GM19240 (cell line): Measurements from ENCODE around the gene STK25.
"Not testable (repeated sequence)": the region's sequence is repeated elsewhere in the genome, so short reads cannot be mapped to it uniquely, and the experiment has no call there.

Experiments
- DNase-seq: peaks from one replicate; pipeline ENCODE4 v3.0.0; 2011; ENCODE audit warnings: low spot score; ENCODE audit not compliant: insufficient read length

STK25 gene

GRCh38 chr2:241540401-241540770, 32.0 kb upstream of the STK25 start:
- no peak for DNase-seq

- no peak for DNase-seq
These were observed 31.4 kb upstream of the STK25 start for GRCh38 chr2:241539616-241540374.

DNA sequence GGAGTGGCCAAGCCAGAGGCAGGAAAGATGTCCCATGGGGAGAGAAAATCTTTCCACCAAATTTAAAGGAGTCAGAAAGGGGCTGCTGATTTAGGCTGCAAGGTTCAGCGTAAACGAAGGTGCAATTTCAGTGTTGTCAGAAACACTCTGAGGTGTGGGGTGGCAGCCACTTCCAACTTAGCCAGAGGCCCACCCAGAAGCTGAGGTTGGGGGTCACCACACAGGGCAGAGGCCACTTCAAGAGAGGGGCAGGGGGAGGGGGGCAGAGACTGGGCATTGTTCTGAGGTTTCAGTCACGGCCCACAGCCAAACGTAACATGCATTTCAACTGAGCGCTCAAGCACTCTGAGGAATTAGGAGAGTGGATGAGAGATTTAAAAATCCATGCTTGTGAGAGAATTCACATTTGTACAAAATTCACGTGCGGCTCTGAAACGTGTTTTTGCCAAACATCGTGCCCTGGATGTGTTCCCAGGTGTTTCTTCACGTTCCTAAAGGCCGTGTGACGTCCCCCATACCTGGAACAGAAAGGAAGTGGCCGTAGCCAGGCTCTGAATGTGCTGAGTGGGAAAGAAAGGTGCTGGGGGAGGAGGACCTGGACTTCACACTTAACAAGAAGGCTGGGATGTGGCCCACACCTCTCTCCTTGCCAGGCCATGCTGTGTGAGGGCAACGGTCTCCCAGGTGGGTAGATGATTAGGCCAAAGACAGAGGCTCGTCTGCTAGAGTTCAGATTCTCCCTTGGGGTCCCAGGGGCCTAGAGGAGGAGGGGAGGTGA, 30.6 kb upstream of the STK25 start:
- peak; percentile 2 for DNase-seq

DNA sequence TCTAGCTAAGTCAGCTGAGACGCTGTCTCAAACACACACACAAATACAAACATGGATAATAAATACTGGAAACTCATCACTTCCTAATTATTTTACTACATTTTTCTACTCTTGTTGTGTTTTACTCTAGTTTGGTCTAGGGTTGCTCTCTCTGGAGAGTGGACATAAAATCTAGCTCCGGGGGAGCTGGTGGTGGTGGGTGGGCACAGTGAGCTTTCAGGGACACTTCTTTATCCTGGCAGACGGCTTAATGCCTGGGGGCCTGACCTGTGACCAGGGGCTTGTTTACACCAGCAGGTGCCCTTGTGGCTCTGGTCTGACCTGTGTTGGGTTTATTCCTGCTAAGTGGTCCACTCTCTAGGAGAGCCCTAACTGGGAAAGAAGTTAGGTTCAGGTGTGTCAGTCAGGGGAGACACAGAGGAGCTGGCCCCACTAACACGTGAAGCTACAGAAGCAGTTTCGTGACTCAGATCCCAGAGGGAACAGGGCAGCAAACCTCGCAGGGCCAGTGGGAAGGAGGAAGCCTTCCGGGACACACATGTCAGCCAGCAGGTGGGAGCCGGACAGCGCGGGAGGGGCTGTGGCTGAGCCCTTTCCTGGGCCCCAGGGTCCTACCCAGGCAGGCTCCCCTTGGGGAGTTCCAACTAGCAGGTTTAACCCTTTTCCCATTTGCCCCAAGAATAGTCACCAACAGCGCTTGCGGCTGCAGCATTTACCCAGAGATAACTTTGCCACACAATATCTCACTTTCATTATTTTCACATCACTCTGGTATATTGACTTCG, 27.7 kb upstream of the STK25 start:
- DNase-seq = no peak

GRCh38 chr2:241534701-241535375, 26.5 kb upstream of the STK25 start:
- no peak for DNase-seq

DNA sequence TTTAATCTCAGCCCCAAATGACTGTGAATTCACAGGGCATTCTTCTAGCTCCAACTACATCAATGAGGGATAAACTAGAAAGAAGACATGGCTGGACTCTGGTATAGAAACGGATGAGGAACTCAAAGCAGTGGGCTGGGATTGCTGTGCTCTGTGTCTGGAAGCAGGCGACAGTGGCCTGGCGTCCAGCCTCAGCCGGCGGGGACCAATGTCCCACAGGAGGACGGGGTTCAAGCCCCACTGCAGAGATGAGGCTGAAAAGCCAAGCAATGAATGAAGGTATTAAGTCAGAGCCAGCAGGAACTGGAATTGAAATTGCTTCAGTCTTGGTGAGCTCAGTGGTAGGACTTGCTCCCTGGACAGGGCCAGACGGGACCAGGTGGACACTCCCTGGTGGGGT, 25.9 kb upstream of the STK25 start:
- DNase-seq = no peak

- DNase-seq = no peak
These were observed 24.6 kb upstream of the STK25 start for GRCh38 chr2:241532733-241533601.

DNA sequence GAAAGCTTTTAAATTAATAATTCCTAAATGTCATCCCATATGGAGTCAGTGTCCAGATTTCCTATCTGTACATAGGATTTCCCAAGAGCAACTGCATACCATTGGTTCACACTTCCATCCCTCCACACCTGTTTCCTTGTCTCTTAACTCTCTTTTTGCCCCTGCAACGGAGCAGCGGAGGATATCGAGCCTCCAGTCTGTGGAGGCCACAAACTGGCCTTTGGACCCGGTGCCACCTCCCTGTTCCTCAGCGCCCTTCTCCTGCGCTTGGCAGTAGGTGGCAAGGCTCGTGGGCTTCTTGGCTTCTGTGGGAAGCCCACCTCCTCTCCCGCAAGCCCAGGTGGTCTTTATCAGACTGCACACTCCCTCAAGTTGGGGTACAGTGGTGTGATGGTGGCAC, 23.8 kb upstream of the STK25 start:
- DNase-seq = no peak

DNA sequence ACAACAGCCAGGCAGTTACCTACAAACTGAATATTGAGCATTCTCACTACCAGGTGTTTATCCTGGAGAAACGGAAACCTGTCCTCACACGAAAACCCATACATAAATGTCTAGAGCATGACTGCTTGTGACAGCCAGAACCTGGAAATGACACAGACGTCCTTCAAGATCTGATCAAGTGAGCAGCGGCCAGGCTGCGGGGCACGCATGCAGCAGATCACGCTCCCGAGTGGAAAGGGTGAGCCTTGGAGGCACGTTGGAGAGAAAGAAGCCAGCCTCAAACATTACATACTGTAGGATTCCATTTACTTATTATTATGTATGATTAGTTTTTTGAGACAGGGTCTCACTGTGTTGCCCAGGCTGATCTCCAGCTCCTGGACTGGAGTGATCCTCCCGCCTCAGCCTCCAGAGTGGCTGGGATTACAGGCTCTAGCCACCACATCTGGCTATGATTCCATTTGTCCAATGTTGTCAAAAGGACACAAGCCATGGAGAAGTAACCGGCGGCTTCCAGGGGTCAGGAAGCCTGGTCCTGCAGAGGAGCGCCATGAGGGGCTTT, 22.9 kb upstream of the STK25 start:
- DNase-seq = no peak

DNA sequence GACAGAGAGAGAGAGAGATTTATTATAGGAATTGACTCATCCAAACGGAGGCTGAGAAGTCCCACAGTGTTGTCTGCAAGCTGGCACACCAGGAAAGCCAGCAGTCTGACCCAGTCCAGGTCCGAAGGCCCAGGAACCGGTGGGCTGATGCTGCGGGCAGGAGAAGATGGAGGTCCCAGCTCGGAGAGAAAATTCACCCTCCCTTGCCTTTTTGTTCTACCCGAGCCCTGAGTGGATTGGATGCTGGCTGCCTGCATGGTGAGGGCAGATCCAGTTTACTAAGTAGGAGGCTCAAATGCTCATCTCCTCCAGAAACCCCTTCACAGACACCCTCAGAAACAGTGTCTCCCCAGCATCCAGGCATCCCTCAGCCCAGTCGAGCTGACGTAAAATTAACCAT, 22.2 kb upstream of the STK25 start:
- no peak for DNase-seq

GRCh38 chr2:241525818-241526780, 17.7 kb upstream of the STK25 start:
- not testable (repeated sequence) for DNase-seq

DNA sequence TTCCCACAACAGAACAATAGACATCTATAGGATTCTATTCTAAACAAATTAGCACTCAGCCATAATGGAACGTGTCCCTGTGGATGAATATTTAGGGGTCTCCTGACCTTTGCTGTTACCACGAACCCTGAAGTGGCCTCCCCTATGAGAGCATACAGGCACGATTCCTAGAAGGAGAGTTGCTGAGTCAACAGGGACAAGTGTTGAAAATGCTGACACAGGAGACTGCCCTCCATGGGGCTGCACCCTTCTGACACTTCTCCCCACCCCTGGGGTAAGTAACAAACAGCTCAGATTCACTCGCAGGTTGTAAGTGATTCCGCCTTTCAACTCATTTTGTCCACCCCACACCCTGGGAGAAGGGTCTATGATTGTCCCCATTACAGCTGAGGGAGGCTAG, 14.1 kb upstream of the STK25 start:
- no peak for DNase-seq

- no peak for DNase-seq
These were observed 11.3 kb upstream of the STK25 start for GRCh38 chr2:241519669-241520068.

- no peak for DNase-seq
These were observed 8.9 kb upstream of the STK25 start for GRCh38 chr2:241517297-241517696.

DNA sequence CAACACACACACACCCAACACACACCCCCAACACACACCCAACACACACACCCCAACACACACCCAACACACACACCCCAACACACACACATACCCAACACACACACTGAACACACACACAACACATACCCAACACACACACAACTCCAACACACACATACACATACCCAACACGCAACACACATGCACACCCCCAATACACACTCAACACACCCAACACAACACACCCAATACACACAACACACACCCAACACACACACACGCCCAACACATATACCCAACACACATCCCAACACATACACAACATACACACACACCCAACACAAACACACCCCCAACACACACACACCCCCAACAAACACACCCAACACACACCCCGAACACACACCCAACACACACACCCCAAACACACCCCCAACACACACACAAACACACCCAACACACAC, 8.2 kb upstream of the STK25 start:
- no peak for DNase-seq

DNA sequence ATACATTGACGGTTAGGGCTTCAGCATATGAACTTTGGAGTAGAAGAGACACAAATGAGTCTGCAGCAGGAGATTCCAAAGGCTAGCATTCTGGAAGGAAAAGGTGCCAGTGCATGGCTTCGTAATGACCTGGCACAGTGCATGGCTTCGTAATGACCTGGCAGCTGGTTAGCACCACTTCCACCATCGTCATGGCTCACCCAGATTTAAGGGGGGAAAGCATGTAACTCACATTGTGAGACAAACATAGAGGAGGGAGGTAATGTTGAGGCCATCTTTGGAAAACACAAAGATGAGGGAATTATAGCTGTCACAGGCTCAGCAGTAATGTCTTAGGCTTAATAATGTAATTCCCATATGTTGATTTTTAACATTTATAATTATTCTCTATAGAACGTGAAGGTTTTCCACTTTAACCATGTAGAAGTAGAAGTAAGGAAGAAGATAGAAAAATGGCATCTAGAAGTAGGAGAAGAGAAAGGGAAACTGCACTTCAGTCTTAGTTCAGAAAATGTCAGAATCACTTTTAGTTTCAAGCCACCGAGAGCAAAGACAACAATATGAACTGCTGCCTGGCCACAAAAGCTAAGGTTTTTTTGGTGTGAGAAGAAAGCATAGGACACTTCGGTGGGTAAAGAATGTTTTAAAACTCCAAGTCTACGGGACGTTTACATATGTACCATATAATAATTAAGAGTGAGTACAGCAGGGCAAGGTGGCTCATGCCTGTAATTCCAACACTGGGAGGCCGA, 6.8 kb upstream of the STK25 start:
- peak; percentile 51 for DNase-seq

GRCh38 chr2:241514553-241514952, 6.2 kb upstream of the STK25 start:
- DNase-seq = no peak

DNA sequence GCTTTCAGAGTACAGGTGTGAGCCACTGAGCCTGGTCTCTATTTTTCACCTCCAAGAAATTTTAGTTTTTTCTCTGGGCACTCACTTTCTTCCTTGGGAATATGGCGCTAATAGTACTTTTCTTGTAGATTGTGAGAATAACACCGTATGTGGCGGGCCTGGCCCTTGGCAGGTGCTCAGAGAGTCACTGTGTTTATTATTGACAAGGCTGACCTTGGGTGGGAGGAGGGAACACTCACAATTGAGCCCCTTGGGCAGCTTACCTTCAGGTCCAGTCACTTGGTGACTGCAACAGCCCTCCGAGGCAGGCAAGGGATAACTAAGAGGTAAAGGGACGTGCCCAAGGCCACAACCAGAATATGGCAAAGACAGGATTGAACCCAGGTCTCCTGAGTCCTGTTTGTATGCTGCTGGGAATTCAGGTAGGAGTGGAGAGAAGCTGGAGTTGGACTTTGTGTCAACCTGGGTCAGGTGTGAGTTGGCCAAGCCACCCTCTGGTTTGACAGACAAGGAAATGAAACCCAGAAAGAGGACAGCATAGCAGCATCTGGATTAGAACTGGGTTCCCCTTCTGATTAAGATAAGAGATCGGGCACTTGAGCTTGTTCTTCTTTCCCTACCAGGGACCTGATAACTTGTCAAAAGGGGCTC, 2.8 kb upstream of the STK25 start:
- no peak for DNase-seq
